Smooth muscle cell (in vitro differentiated cells): ENCODE data around the gene ANGPTL4. TPM values are rescaled to one million over a fixed set of nuclear protein-coding genes. Genes with fewer than 3 reads are reported as not detected.

Source experiments
- DNase-seq: peaks from one replicate; lab custom pipeline; 2025; ENCODE audit not compliant: unreplicated experiment; lab: John Stamatoyannopoulos, UW
- H2AFZ ChIP-seq: fragments of 200-600 bp; sonication (generic); 2 replicates; pipeline ENCODE4 v1.6.0; 2016; ENCODE audit warnings: antibody characterized with exemption, low read depth, mild to moderate bottlenecking
- H3F3A ChIP-seq: fragments of 200-600 bp; sonication (generic); 2 replicates; pipeline ENCODE4 v1.6.0; 2017; ENCODE audit warnings: antibody characterized with exemption, low read depth
- H3K27ac ChIP-seq: fragments of 200-600 bp; sonication (generic); 2 replicates; pipeline ENCODE4 v1.5.1; 2016; ENCODE audit warnings: low read depth, mild to moderate bottlenecking
- H3K27me3 ChIP-seq: fragments of 200-600 bp; sonication (generic); 2 replicates; pipeline ENCODE4 v1.6.1; 2016; ENCODE audit warnings: low read depth, mild to moderate bottlenecking
- H3K36me3 ChIP-seq: fragments of 200-600 bp; sonication (generic); 2 replicates; pipeline ENCODE4 v1.5.1; 2016; ENCODE audit warnings: low read depth
- H3K4me1 ChIP-seq: fragments of 200-600 bp; sonication (generic); 2 replicates; pipeline ENCODE4 v1.5.1; 2016; ENCODE audit warnings: low read depth
- H3K4me2 ChIP-seq: fragments of 200-600 bp; sonication (generic); 2 replicates; pipeline ENCODE4 v1.6.0; 2016; ENCODE audit warnings: mild to moderate bottlenecking
- H3K4me3 ChIP-seq: fragments of 200-600 bp; sonication (generic); 2 replicates; pipeline ENCODE4 v1.5.1; 2016; ENCODE audit warnings: mild to moderate bottlenecking
- H3K79me2 ChIP-seq: fragments of 200-600 bp; sonication (generic); 2 replicates; pipeline ENCODE4 v1.6.0; 2016; ENCODE audit warnings: low read depth, mild to moderate bottlenecking
- H3K9ac ChIP-seq: fragments of 200-600 bp; sonication (generic); 2 replicates; pipeline ENCODE4 v1.6.0; 2016; ENCODE audit warnings: low read depth
- H3K9me3 ChIP-seq: fragments of 200-600 bp; sonication (generic); replicated peaks from 2 replicates; pipeline ENCODE4 v1.5.1; 2016; ENCODE audit warnings: low read depth
- H4K20me1 ChIP-seq: fragments of 200-600 bp; sonication (generic); 2 replicates; pipeline ENCODE4 v1.6.0; 2016; ENCODE audit warnings: low read depth
- WGBS: methylation state at CpG from one replicate; pipeline ENCODE4 v1.1.7; 2016; ENCODE audit warnings: low lambda C conversion rate; 5-methylcytosine and 5-hydroxymethylcytosine counted together
- microRNA-seq: library from miRNA; unstranded; fragments of <30 nt; microRNA quantifications from one replicate; pipeline ENCODE4, GENCODE V29; 2016; ENCODE audit warnings: borderline number of aligned reads
- polyA plus RNA-seq: library from polyadenylated mRNA; unstranded; fragments of >200 nt; fragmentation: Nextera tagmentation; extraction: Ambion mirVana; gene quantifications from 2 replicates; pipeline ENCODE4 v1.2.1, GENCODE V29; 2016
- small RNA-seq: library from RNA; depleted of rRNA; stranded (forward); fragments of <200 nt; gene quantifications from one replicate; pipeline ENCODE3, GENCODE V24; 2014
- total RNA-seq: library from RNA; depleted of rRNA; stranded (reverse); fragments of >200 nt; gene quantifications from 2 replicates; pipeline ENCODE4 v1.2.3, GENCODE V29; 2014
- TF ChIP-seq, protein P1 (sequence below): fragments of 200-600 bp; sonication (generic); IDR thresholded peaks from 2 replicates; pipeline ENCODE4 v1.5.1; 2017; ENCODE audit warnings: borderline replicate concordance, mild to moderate bottlenecking, antibody characterized with exemption; ENCODE audit not compliant: insufficient read depth, poor library complexity, severe bottlenecking

Gene ANGPTL4
- total and polyA plus RNA-seq, 2 experiments from 2014 or later = 10.2 to 18.7 TPM

DNA sequence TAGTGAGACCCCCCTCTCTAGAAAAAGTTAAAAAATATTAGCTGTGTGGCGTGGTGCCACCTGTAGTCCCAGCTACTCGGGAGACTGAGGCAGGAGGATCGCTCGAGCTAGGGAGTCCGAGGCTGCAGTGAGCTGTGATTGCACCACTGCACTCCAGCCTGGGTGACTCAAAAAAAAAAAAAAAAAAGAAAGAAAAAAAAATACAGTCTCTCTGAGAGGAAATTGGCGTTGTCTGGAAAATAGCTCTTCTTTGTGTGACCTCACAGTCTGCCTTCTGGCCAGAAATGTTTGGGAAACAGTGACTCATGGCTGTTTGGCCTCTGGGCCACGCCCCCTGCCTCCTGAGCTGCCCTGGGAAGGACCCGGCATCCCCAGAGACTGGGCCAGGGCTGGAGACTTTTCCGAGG, 59.9 kb downstream of the ANGPTL4 start:
- TF ChIP-seq, protein P1, sequence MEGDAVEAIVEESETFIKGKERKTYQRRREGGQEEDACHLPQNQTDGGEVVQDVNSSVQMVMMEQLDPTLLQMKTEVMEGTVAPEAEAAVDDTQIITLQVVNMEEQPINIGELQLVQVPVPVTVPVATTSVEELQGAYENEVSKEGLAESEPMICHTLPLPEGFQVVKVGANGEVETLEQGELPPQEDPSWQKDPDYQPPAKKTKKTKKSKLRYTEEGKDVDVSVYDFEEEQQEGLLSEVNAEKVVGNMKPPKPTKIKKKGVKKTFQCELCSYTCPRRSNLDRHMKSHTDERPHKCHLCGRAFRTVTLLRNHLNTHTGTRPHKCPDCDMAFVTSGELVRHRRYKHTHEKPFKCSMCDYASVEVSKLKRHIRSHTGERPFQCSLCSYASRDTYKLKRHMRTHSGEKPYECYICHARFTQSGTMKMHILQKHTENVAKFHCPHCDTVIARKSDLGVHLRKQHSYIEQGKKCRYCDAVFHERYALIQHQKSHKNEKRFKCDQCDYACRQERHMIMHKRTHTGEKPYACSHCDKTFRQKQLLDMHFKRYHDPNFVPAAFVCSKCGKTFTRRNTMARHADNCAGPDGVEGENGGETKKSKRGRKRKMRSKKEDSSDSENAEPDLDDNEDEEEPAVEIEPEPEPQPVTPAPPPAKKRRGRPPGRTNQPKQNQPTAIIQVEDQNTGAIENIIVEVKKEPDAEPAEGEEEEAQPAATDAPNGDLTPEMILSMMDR = no peak
- peak overlapping the region; percentile 96 for H3K27ac ChIP-seq
- H3K4me3 ChIP-seq = no peak overlapping the region
- no peaks in the 10 kb centered on the region for H3K79me2 ChIP-seq
- WGBS = 23% methylated on average over 9 of the region's 9 CpGs
- peak overlapping the region; percentile 60 for H3K9ac ChIP-seq
- H3K36me3 ChIP-seq = no peaks in the 10 kb centered on the region
- H3K27me3 ChIP-seq = no peaks in the 10 kb centered on the region
- H3F3A ChIP-seq = peaks cover 19% of the 10 kb centered on the region
- DNase-seq = peak; percentile 57
- no peaks in the 10 kb centered on the region for H3K4me1 ChIP-seq
- H3K4me2 ChIP-seq = peak overlapping the region; percentile 71
- H4K20me1 ChIP-seq = no peaks in the 10 kb centered on the region
- H3K9me3 ChIP-seq = no peaks in the 10 kb centered on the region
- no peak overlapping the region for H2AFZ ChIP-seq

Small RNAs within 50 kb of the gene (microRNA-seq; reads per million reads assigned to microRNA genes)
- gene MIR4999 = 4.1 reads per million

Small RNAs within 50 kb of the gene (small RNA-seq; reads per million reads assigned to genes)
- gene MIR4999 = not detected

Other genes with a start within 250 kb of the ANGPTL4 start
- not detected in 2 replicates for gene FBN3, start 214.6 kb upstream of the ANGPTL4 start, total RNA-seq
- gene FBN3, start 214.6 kb upstream of the ANGPTL4 start, polyA plus RNA-seq = not detected in 2 replicates
- 14.7 and 19.9 TPM in 2 replicates for gene CERS4, start 154.8 kb upstream of the ANGPTL4 start, total RNA-seq
- gene CERS4, start 154.8 kb upstream of the ANGPTL4 start, polyA plus RNA-seq = 20.9 and 27.0 TPM in 2 replicates
- gene CD320, start 55.8 kb upstream of the ANGPTL4 start, total RNA-seq = 23.8 and 25.3 TPM in 2 replicates
- gene CD320, start 55.8 kb upstream of the ANGPTL4 start, polyA plus RNA-seq = 42.7 and 55.4 TPM in 2 replicates
- 17.3 and 19.4 TPM in 2 replicates for gene NDUFA7, start 42.8 kb upstream of the ANGPTL4 start, total RNA-seq
- gene NDUFA7, start 42.8 kb upstream of the ANGPTL4 start, polyA plus RNA-seq = 80.4 and 103 TPM in 2 replicates
- gene RPS28, start 42.7 kb upstream of the ANGPTL4 start, total RNA-seq = 212 and 236 TPM in 2 replicates
- gene RPS28, start 42.7 kb upstream of the ANGPTL4 start, polyA plus RNA-seq = 574 and 669 TPM in 2 replicates
- gene KANK3, start 20.9 kb upstream of the ANGPTL4 start, total RNA-seq = 0.40 and 1.2 TPM in 2 replicates
- gene KANK3, start 20.9 kb upstream of the ANGPTL4 start, polyA plus RNA-seq = 1.3 and 2.4 TPM in 2 replicates
- 12.9 and 28.9 TPM in 2 replicates for gene RAB11B, start 26.2 kb downstream of the ANGPTL4 start, total RNA-seq
- gene RAB11B, start 26.2 kb downstream of the ANGPTL4 start, polyA plus RNA-seq = 137 and 148 TPM in 2 replicates
- gene MARCHF2, start 49.1 kb downstream of the ANGPTL4 start, total RNA-seq = 22.2 and 22.5 TPM in 2 replicates
- 24.4 and 32.5 TPM in 2 replicates for gene MARCHF2, start 49.1 kb downstream of the ANGPTL4 start, polyA plus RNA-seq
- gene HNRNPM, start 80.8 kb downstream of the ANGPTL4 start, total RNA-seq = 44.3 and 54.9 TPM in 2 replicates
- 143 and 156 TPM in 2 replicates for gene HNRNPM, start 80.8 kb downstream of the ANGPTL4 start, polyA plus RNA-seq
- gene PRAM1, start 138.5 kb downstream of the ANGPTL4 start, total RNA-seq = not detected in 2 replicates
- 0.18 and 0.74 TPM in 2 replicates for gene PRAM1, start 138.5 kb downstream of the ANGPTL4 start, polyA plus RNA-seq
- 1.3 and 10.2 TPM in 2 replicates for gene ZNF414, start 150.0 kb downstream of the ANGPTL4 start, total RNA-seq
- gene ZNF414, start 150.0 kb downstream of the ANGPTL4 start, polyA plus RNA-seq = 33.0 and 42.4 TPM in 2 replicates
- 0.22 TPM in 1 of 2 replicates, not detected in the other for gene MYO1F, start 213.3 kb downstream of the ANGPTL4 start, total RNA-seq
- gene MYO1F, start 213.3 kb downstream of the ANGPTL4 start, polyA plus RNA-seq = 1.4 and 4.1 TPM in 2 replicates
- gene ADAMTS10, start 246.6 kb downstream of the ANGPTL4 start, total RNA-seq = 13.1 and 18.3 TPM in 2 replicates
- 14.1 and 21.9 TPM in 2 replicates for gene ADAMTS10, start 246.6 kb downstream of the ANGPTL4 start, polyA plus RNA-seq